PC-3 (cell line): ENCODE measurements around the gene POLR2B. TPM values are rescaled to one million over a fixed set of nuclear protein-coding genes. Genes with fewer than 3 reads are reported as not detected.

ENCODE experiments used
- ATAC-seq: fragments of 200-7000 bp; cut with Tn5 transposase; 2 replicates; pipeline ENCODE4 v1.9.1; 2020; ENCODE audit warnings: mild to moderate bottlenecking, moderate library complexity
- BruUV-seq: library from RNA; stranded (reverse); fragments of 400-500 nt; replicated peaks from 2 replicates; lab custom pipeline; 2021; lab: Mats Ljungman, UMichigan
- CTCF ChIA-PET: fragments of 300-600 bp; sonication (Branson Sonifier 250); formaldehyde crosslinking; loops from one replicate; lab custom pipeline; 2022; ENCODE audit warnings: antibody characterized with exemption; lab: Charles Lee
- POLR2A ChIA-PET: fragments of 300-600 bp; sonication (Branson Sonifier 250); formaldehyde crosslinking; loops from one replicate; lab custom pipeline; 2022; ENCODE audit warnings: antibody characterized with exemption; ENCODE audit not compliant: unreplicated experiment; lab: Charles Lee
- DNase-seq: peaks from one replicate; pipeline ENCODE4 v3.0.0-alpha.2; 2015
- H2AFZ ChIP-seq: fragments of 300-600 bp; sonication (generic); 2 replicates; pipeline ENCODE4 v1.6.0; 2016; ENCODE audit warnings: antibody characterized with exemption, low read length
- H3F3A ChIP-seq: fragments of 300-600 bp; sonication (generic); one replicate; pipeline ENCODE4 v1.6.0; 2017; ENCODE audit warnings: antibody characterized with exemption, low read length, control low read depth, mild to moderate bottlenecking; ENCODE audit not compliant: unreplicated experiment
- H3K27ac ChIP-seq: fragments of 300-600 bp; sonication (generic); 2 replicates; pipeline ENCODE4 v1.5.1; 2016; ENCODE audit warnings: mild to moderate bottlenecking, low read length
- H3K27me3 ChIP-seq: fragments of 300-600 bp; sonication (generic); 2 replicates; pipeline ENCODE4 v1.6.1; 2016; ENCODE audit warnings: low read length, mixed read lengths
- H3K36me3 ChIP-seq: fragments of 300-600 bp; sonication (generic); 2 replicates; pipeline ENCODE4 v1.6.1; 2016; ENCODE audit warnings: low read depth, mixed run types, low read length, mixed read lengths
- H3K4me1 ChIP-seq: fragments of 300-600 bp; sonication (generic); 2 replicates; pipeline ENCODE4 v1.5.1; 2016; ENCODE audit warnings: low read length; ENCODE audit not compliant: insufficient read depth
- H3K4me2 ChIP-seq: fragments of 300-600 bp; sonication (generic); 2 replicates; pipeline ENCODE4 v1.6.0; 2016; ENCODE audit warnings: low read length
- H3K4me3 ChIP-seq: fragments of 300-600 bp; sonication (generic); 2 replicates; pipeline ENCODE4 v1.5.1; 2016; ENCODE audit warnings: mild to moderate bottlenecking, low read length, mixed read lengths
- H3K79me2 ChIP-seq: fragments of 300-600 bp; sonication (generic); 2 replicates; pipeline ENCODE4 v1.6.1; 2017; ENCODE audit warnings: low read length, mixed read lengths
- H3K9ac ChIP-seq: fragments of 300-600 bp; sonication (generic); 2 replicates; pipeline ENCODE4 v1.6.0; 2016; ENCODE audit warnings: mild to moderate bottlenecking, low read length
- H3K9me2 ChIP-seq: fragments of 300-600 bp; sonication (generic); replicated peaks from 2 replicates; pipeline ENCODE4 v1.6.1; 2016; ENCODE audit warnings: mixed run types, low read length, mixed read lengths
- H3K9me3 ChIP-seq: fragments of 300-600 bp; sonication (generic); 2 replicates; pipeline ENCODE4 v1.6.1; 2016; ENCODE audit warnings: low read length, mixed read lengths
- H4K20me1 ChIP-seq: fragments of 300-600 bp; sonication (generic); 2 replicates; pipeline ENCODE4 v1.6.1; 2016; ENCODE audit warnings: low read length, mixed read lengths
- CTCF ChIP-seq: fragments of 300-600 bp; sonication (generic); conservative IDR thresholded peaks from 2 replicates; pipeline ENCODE4 v1.5.1; 2017; ENCODE audit warnings: antibody characterized with exemption, low read depth, mild to moderate bottlenecking, low read length
- EZH2 ChIP-seq: fragments of 300-600 bp; sonication (generic); IDR thresholded peaks from one replicate; pipeline ENCODE4 v1.6.1; 2017; ENCODE audit warnings: antibody characterized with exemption, mild to moderate bottlenecking, low read length; ENCODE audit not compliant: unreplicated experiment
- EZH2phosphoT487 ChIP-seq: fragments of 300-600 bp; sonication (generic); IDR thresholded peaks from 2 replicates; pipeline ENCODE4 v1.6.1; 2018; ENCODE audit warnings: mild to moderate bottlenecking, antibody characterized with exemption, low read length, borderline replicate concordance
- intact Hi-C: fragments of 100-400 bp; cut with micrococcal nuclease; formaldehyde crosslinking; loops from 2 replicates; pipeline ENCODE4 v1.9.0; 2023
- total RNA-seq: library from RNA; depleted of rRNA; stranded (reverse); fragments of >200 nt; gene quantifications from 2 replicates; pipeline ENCODE4 v1.2.3, GENCODE V29; 2014

The POLR2B gene
- total RNA-seq, 1 experiment from 2014 or later: 190 TPM

GRCh38 chr4:57073559-57073958 is 94.9 kb downstream of the POLR2B start:
- Histone ChIP-seq H4K20me1 (no peaks in the 10 kb centered on the region), H3K9me3 (no peaks in the 10 kb centered on the region), H3K4me3 (no peak overlapping the region), H3K36me3 (no peaks in the 10 kb centered on the region), H3K4me2 (no peak overlapping the region), H3K9ac (no peak overlapping the region), H2AFZ (no peak overlapping the region), H3K27me3 (no peaks in the 10 kb centered on the region), H3K9me2 (no peaks in the 10 kb centered on the region), H3K79me2 (no peaks in the 10 kb centered on the region), H3K4me1 (0 out of 2 replicates have a peak, but pooled peaks cover 5% of the 10 kb centered on the region), H3K27ac (no peak overlapping the region), H3F3A (no peaks in the 10 kb centered on the region)
- ChIA-PET CTCF (no interaction called here), POLR2A (no interaction called here)
- TF ChIP-seq EZH2 (no peak), EZH2phosphoT487 (no peak), CTCF (no peak)
- ATAC-seq (no peak), DNase-seq (no peak)
- intact Hi-C loops: no loop called here
- no TSS peak for BruUV-seq

- Histone ChIP-seq H3K36me3 (no peaks in the 10 kb centered on the region), H3K27me3 (no peaks in the 10 kb centered on the region), H3K4me1 (0 out of 2 replicates have a peak, but pooled peaks cover 5% of the 10 kb centered on the region), H3F3A (no peaks in the 10 kb centered on the region), H3K4me2 (no peak overlapping the region), H3K4me3 (no peak overlapping the region), H3K27ac (no peak overlapping the region), H3K9me3 (no peaks in the 10 kb centered on the region), H3K9me2 (no peaks in the 10 kb centered on the region), H3K9ac (no peak overlapping the region), H3K79me2 (no peaks in the 10 kb centered on the region), H2AFZ (no peak overlapping the region), H4K20me1 (no peaks in the 10 kb centered on the region)
- DNase-seq (peak; percentile 32), ATAC-seq (no peak)
- POLR2A ChIA-PET: no interaction called here
- CTCF ChIA-PET: no interaction called here
- intact Hi-C loops: no loop called here
- BruUV-seq: no TSS peak
- no peak for TF ChIP-seq EZH2phosphoT487
- TF ChIP-seq CTCF: no peak
- no peak for TF ChIP-seq EZH2
These were observed 96.0 kb downstream of the POLR2B start for GRCh38 chr4:57074744-57075143.

- no peaks in the 10 kb centered on the region for H3K9me3 ChIP-seq
- no peak overlapping the region for H2AFZ ChIP-seq
- ChIA-PET POLR2A (no interaction called here), CTCF (no interaction called here)
- no peaks in the 10 kb centered on the region for H4K20me1 ChIP-seq
- no TSS peak for BruUV-seq
- no peak for TF ChIP-seq EZH2phosphoT487
- TF ChIP-seq CTCF: no peak
- TF ChIP-seq EZH2: no peak
- DNase-seq (no peak), ATAC-seq (no peak)
- 0 out of 2 replicates have a peak, but pooled peaks cover 3% of the 10 kb centered on the region for H3K4me1 ChIP-seq
- H3K79me2 ChIP-seq: no peaks in the 10 kb centered on the region
- H3K27ac ChIP-seq: no peak overlapping the region
- H3K9ac ChIP-seq: no peak overlapping the region
- no peaks in the 10 kb centered on the region for H3K9me2 ChIP-seq
- no peaks in the 10 kb centered on the region for H3F3A ChIP-seq
- intact Hi-C loops: no loop called here
- H3K27me3 ChIP-seq: no peaks in the 10 kb centered on the region
- no peak overlapping the region for H3K4me3 ChIP-seq
- H3K4me2 ChIP-seq: no peak overlapping the region
- H3K36me3 ChIP-seq: no peaks in the 10 kb centered on the region
These were observed 96.7 kb downstream of the POLR2B start for GRCh38 chr4:57075367-57075766.
